ENCODE results near the gene CCT7.
"Not testable (repeated sequence)": the region's sequence is repeated elsewhere in the genome, so short reads cannot be mapped to it uniquely, and the experiment has no call there.

Gene CCT7

GRCh38 chr2:73255007-73255644, 21.0 kb downstream of the CCT7 start:
- DNase-seq (ENCODE audit: low read depth) = no peak

- no peak for DNase-seq (ENCODE audit: low read depth)
Observed at GRCh38 chr2:73255907-73256617, 22.0 kb downstream of the CCT7 start.

- DNase-seq (ENCODE audit: low read depth) = no peak
Observed at GRCh38 chr2:73256618-73256922, 22.5 kb downstream of the CCT7 start.

GRCh38 chr2:73257021-73257420, 22.9 kb downstream of the CCT7 start:
- DNase-seq (ENCODE audit: low read depth) = no peak

GRCh38 chr2:73257425-73258125, 23.5 kb downstream of the CCT7 start:
- DNase-seq (ENCODE audit: low read depth) = no peak

- no peak for DNase-seq (ENCODE audit: low read depth)
Observed at GRCh38 chr2:73258186-73258912, 24.2 kb downstream of the CCT7 start.

GRCh38 chr2:73258913-73259215, 24.8 kb downstream of the CCT7 start:
- DNase-seq (ENCODE audit: low read depth) = no peak

- DNase-seq (ENCODE audit: low read depth) = no peak
Observed at GRCh38 chr2:73259276-73259675, 25.2 kb downstream of the CCT7 start.

GRCh38 chr2:73259704-73260337, 25.7 kb downstream of the CCT7 start:
- no peak for DNase-seq (ENCODE audit: low read depth)

- DNase-seq (ENCODE audit: low read depth) = no peak
Observed at GRCh38 chr2:73260338-73260984, 26.4 kb downstream of the CCT7 start.

GRCh38 chr2:73262108-73262651, 28.1 kb downstream of the CCT7 start:
- no peak for DNase-seq (ENCODE audit: low read depth)

- DNase-seq (ENCODE audit: low read depth) = not testable (repeated sequence)
Observed at GRCh38 chr2:73262691-73263429, 28.8 kb downstream of the CCT7 start.

- DNase-seq (ENCODE audit: low read depth) = no peak
Observed at GRCh38 chr2:73263540-73264331, 29.6 kb downstream of the CCT7 start.

- DNase-seq (ENCODE audit: low read depth) = no peak
Observed at GRCh38 chr2:73264332-73264606, 30.2 kb downstream of the CCT7 start.

GRCh38 chr2:73264783-73265182, 30.7 kb downstream of the CCT7 start:
- DNase-seq (ENCODE audit: low read depth) = no peak

GRCh38 chr2:73265298-73266060, 31.4 kb downstream of the CCT7 start:
- DNase-seq (ENCODE audit: low read depth) = no peak

- DNase-seq (ENCODE audit: low read depth) = no peak
Observed at GRCh38 chr2:73266061-73266901, 32.2 kb downstream of the CCT7 start.

- DNase-seq (ENCODE audit: low read depth) = no peak
Observed at GRCh38 chr2:73267008-73267407, 32.9 kb downstream of the CCT7 start.

GRCh38 chr2:73268366-73268829, 34.3 kb downstream of the CCT7 start:
- DNase-seq (ENCODE audit: low read depth) = no peak
